ENCODE data around the gene CUL5.

Gene CUL5

DNA sequence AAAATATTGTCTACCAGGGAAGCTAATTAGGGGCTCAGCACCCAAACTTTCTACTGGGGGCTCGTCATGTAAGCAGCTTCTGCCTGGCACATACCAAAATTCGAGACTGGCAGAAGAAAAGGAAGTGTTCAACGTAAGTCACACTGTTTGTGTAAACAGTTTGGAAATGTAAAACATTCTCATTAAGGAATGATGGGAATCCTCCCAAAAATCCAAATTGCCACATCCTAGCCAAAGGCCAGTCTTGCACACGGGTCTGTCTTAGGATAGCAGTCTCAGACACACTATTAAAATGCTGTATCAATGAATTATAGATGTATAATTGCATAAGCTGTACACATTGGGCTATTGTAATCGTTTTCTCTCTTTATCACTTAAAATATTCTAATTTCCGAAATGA, 28.9 kb downstream of the CUL5 start:
- Histone ChIP-seq H3K9ac (ENCODE audit: low read length) (no peak overlapping the region), H3K79me2 (ENCODE audit: low read length) (peaks cover 8% of the 10 kb centered on the region), H2AFZ (ENCODE audit: low read depth, low read length) (no peak overlapping the region), H3K36me3 (replicated peaks; ENCODE audit: low read depth, low read length) (peaks cover 10% of the 10 kb centered on the region), H3K4me1 (ENCODE audit: low read length) (peaks cover 5% of the 10 kb centered on the region), H3K4me3 (ENCODE audit: low read length) (no peak overlapping the region), H3K9me3 (ENCODE audit: insufficient read depth, low read length) (no peaks in the 10 kb centered on the region), H3K27me3 (ENCODE audit: low read depth, low read length) (no peaks in the 10 kb centered on the region), H4K20me1 (ENCODE audit: insufficient read depth, low read length) (peaks cover 5% of the 10 kb centered on the region; the same call in 1 of the 2 replicates), H3K4me2 (ENCODE audit: low read length) (no peak overlapping the region), H3K27ac (ENCODE audit: low read length) (no peak overlapping the region)
- no peak for TF ChIP-seq CTCF (IDR thresholded peaks at IDR 0.05; ENCODE audit: low read depth, low read length)
- no peak for TF ChIP-seq EZH2phosphoT487 (IDR thresholded peaks at IDR 0.05; ENCODE audit: low read depth)

DNA sequence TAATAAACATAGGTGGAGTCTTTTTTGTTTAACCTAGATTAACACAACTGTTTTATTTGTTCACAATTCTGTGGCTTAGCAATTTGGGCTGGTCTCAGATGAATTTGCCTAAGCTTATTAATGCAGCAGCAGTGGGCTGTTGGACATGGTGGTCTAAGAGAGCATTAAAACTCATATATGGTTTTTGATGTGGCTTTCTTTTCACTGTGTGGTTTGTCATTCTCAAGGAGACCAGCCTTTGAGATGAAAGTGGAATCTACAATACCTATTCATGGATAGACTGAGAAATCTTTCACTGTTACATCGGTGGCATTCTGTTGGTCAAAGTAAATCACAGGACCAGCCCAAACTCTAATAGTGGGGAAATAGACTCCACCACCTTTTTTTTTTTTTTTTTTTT, 39.6 kb downstream of the CUL5 start:
- Histone ChIP-seq H4K20me1 (ENCODE audit: insufficient read depth, low read length) (no peaks in the 10 kb centered on the region), H3K79me2 (ENCODE audit: low read length) (peaks cover 3% of the 10 kb centered on the region; the same call in 1 of the 2 replicates), H3K27me3 (ENCODE audit: low read depth, low read length) (no peaks in the 10 kb centered on the region), H3K9ac (ENCODE audit: low read length) (no peak overlapping the region), H3K4me1 (ENCODE audit: low read length) (no peaks in the 10 kb centered on the region), H3K36me3 (replicated peaks; ENCODE audit: low read depth, low read length) (peaks cover 3% of the 10 kb centered on the region), H3K4me2 (ENCODE audit: low read length) (no peak overlapping the region), H3K27ac (ENCODE audit: low read length) (no peak overlapping the region), H2AFZ (ENCODE audit: low read depth, low read length) (no peak overlapping the region), H3K9me3 (ENCODE audit: insufficient read depth, low read length) (no peaks in the 10 kb centered on the region), H3K4me3 (ENCODE audit: low read length) (no peak overlapping the region)
- no peak for TF ChIP-seq CTCF (IDR thresholded peaks at IDR 0.05; ENCODE audit: low read depth, low read length)
- TF ChIP-seq EZH2phosphoT487 (IDR thresholded peaks at IDR 0.05; ENCODE audit: low read depth): no peak

DNA sequence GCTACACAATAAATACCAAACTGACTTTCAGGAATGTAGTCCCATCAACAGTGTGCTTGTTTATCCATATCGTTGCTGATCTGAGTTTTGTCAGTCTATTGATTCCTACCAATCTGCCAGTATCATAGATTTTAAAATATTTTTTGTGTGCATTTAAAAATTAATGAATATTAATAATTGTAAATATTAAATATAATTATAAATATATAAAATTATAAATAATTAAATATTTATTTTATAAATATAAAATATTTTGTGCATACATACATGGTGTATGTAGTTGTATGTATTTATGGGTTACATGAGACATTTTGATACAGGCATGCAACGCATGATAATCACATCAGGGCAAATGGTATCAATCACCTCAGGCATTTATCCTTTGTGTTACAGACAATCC, 53.6 kb downstream of the CUL5 start:
- no peaks in the 10 kb centered on the region for H3K27me3 ChIP-seq (ENCODE audit: low read depth, low read length)
- TF ChIP-seq CTCF (IDR thresholded peaks at IDR 0.05; ENCODE audit: low read depth, low read length): no peak
- TF ChIP-seq EZH2phosphoT487 (IDR thresholded peaks at IDR 0.05; ENCODE audit: low read depth): no peak

GRCh38 chr11:108063410-108063809, 54.7 kb downstream of the CUL5 start:
- Histone ChIP-seq H3K9me3 (ENCODE audit: insufficient read depth, low read length) (no peaks in the 10 kb centered on the region), H3K4me2 (ENCODE audit: low read length) (no peak overlapping the region), H3K36me3 (replicated peaks; ENCODE audit: low read depth, low read length) (no peaks in the 10 kb centered on the region)

More for the DNA sequence above, 53.6 kb downstream of the CUL5 start:
- Histone ChIP-seq H3K4me1 (ENCODE audit: low read length) (no peaks in the 10 kb centered on the region), H3K36me3 (replicated peaks; ENCODE audit: low read depth, low read length) (peaks cover 3% of the 10 kb centered on the region), H3K9ac (ENCODE audit: low read length) (no peak overlapping the region), H3K27ac (ENCODE audit: low read length) (no peak overlapping the region), H3K9me3 (ENCODE audit: insufficient read depth, low read length) (no peaks in the 10 kb centered on the region), H4K20me1 (ENCODE audit: insufficient read depth, low read length) (no peaks in the 10 kb centered on the region), H3K4me3 (ENCODE audit: low read length) (no peak overlapping the region), H3K4me2 (ENCODE audit: low read length) (no peak overlapping the region), H2AFZ (ENCODE audit: low read depth, low read length) (no peak overlapping the region), H3K79me2 (ENCODE audit: low read length) (no peaks in the 10 kb centered on the region)

More at GRCh38 chr11:108063410-108063809, 54.7 kb downstream of the CUL5 start:
- Histone ChIP-seq H3K4me1 (ENCODE audit: low read length) (no peaks in the 10 kb centered on the region), H3K27me3 (ENCODE audit: low read depth, low read length) (no peaks in the 10 kb centered on the region), H3K79me2 (ENCODE audit: low read length) (no peaks in the 10 kb centered on the region), H3K9ac (ENCODE audit: low read length) (no peak overlapping the region), H3K27ac (ENCODE audit: low read length) (no peak overlapping the region), H4K20me1 (ENCODE audit: insufficient read depth, low read length) (no peaks in the 10 kb centered on the region), H2AFZ (ENCODE audit: low read depth, low read length) (no peak overlapping the region), H3K4me3 (ENCODE audit: low read length) (no peak overlapping the region)
- no peak for TF ChIP-seq CTCF (IDR thresholded peaks at IDR 0.05; ENCODE audit: low read depth, low read length)

All from OCI-LY3 (cell line).